ENCODE results near the gene SLIT3.

SLIT3 gene

DNA sequence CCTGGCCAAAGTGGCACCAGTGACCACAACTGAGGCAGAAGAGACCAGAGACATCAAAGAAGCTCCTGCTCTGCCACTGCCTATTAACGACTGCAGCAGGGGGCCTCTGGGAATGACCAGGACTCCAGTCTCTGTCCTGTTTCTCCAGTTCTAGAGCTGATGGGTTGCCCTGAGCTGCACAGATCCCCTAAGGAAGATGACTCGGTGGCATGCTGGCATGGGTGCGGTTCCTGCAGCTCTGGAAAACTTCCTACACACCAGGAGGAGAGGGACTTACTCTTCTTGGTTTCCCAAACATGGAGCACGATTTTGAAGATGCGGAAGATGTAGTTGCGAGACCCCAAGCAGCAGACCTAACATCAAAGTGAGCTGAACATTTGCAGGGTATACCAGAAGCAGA, 2.7 kb downstream of the SLIT3 start:
- FAIRE-seq, result no peak

- FAIRE-seq, result no peak
Observed at GRCh38 chr5:169296419-169297143, 4.4 kb downstream of the SLIT3 start.

DNA sequence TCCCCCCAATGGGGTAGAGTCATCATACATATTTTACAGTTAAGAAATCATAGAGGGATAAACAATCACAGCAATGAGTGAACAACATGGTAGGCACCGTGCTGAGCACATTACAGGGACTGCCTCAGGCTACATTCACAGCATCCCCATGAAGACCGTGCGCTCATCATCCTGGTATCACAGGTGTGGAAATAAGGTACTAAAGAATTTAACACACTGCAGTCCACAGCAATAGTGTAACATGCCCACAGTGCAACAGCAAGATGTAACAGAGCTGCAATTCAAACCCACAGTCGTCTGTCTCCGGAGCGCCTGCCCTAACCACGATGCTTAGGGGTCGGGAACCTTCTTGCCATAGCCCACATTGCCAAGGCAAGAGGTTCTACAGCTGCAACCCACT, 5.6 kb downstream of the SLIT3 start:
- FAIRE-seq, result no peak

GRCh38 chr5:169294621-169295020, 6.3 kb downstream of the SLIT3 start:
- no peak for FAIRE-seq

- no peak for FAIRE-seq
Observed at GRCh38 chr5:169291877-169292276, 9.1 kb downstream of the SLIT3 start.

DNA sequence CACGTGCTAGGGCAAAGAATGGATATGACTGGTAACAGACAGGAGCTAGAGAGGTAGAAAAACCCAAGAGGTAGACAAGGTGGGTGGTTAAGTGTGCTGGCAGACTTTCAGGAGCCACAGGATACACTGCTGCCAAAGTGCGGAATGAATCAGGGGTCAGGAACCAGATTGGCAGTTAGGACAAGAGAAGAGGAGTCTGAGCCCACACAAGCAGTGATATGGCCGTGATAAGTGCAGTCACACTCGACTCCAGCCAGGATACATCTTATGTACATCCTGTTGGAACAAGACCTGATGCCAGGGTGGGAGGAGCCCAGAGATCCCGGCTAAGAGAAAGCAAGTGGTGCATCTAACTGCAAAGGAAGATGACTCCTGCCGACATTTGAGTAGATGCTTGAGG, 10.0 kb downstream of the SLIT3 start:
- no peak for FAIRE-seq

DNA sequence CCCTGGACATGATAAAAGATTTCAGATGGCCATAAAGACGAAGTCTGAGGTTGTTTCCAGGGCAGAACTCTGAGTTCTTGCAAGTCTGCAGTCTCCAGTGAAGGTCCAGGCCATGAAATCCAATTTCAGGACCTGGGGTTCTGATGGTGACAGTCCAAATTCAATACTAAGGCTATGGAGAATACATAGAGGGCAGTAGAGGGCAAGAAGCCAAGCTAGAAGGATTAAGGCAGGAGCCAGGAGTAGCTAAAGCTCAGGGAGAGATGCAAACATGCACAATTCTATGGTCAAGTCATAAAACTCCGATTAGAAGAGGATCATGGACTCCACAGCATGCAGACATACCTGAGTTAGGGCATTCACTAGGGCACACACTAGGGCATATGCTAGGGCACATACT, 11.4 kb downstream of the SLIT3 start:
- no peak for FAIRE-seq

DNA sequence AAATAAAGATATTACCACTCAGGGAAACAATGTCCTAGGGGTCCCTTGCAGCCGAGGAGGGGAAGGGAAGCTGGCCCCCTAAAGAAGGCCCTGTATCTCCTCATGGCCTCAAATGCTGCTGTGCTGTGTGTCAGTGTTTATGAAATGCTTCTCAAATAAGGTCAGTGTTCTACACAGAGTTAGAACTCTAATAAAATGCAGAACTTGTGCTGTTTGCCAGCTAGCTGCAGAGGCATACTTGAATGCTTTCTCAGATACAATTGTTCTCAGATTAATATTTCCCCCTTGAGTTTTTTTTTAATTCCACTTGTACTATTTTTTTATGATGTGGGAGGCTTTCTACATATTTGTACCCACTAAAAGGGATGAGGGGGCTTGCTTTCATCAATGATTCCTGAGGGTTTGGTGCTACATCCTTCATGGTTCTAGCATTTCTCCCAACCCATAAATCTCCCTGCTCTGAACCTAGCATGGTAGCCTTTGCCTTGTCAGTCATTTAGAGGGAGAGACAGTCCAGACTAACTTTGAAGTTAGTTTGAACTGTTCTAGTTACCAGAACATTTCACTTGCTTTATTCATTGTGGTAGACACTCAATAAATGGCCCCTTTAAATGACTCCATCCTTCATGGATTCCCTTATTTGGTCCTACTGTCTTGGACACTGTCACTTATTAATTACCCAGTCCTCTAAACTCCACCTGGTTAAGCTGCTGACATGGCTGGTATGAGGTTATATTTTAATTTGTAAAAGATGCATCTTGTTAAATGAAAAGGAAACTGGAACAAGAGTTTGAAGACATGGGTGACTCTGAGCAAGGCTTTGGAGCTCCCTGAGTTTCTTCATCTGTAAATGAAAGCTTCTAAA, 12.6 kb downstream of the SLIT3 start:
- FAIRE-seq, result no peak

GRCh38 chr5:169287529-169287928, 13.4 kb downstream of the SLIT3 start:
- no peak for FAIRE-seq

- no peak for FAIRE-seq
Observed at GRCh38 chr5:169286572-169287300, 14.2 kb downstream of the SLIT3 start.

DNA sequence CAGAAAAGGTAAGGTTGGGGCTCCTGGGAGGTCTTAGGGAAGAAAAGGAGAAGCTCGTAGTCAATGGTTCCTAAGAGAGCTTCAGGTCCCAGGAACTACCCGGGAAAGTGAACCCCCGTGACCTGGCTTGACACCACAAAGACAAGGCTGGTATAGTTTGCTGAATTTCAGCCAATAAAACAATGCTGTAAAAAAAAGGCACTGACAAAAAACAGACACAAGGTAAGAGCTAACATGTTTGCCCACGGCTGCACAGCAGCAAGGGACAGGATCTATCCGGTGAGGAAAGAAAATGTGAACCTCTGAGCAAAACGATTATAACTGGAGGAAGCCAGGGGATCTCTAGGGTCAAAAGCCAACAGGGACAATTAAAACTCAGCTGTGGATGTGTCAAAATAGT, 17.1 kb downstream of the SLIT3 start:
- no peak for FAIRE-seq

GRCh38 chr5:169281625-169282024, 19.3 kb downstream of the SLIT3 start:
- FAIRE-seq, result no peak

DNA sequence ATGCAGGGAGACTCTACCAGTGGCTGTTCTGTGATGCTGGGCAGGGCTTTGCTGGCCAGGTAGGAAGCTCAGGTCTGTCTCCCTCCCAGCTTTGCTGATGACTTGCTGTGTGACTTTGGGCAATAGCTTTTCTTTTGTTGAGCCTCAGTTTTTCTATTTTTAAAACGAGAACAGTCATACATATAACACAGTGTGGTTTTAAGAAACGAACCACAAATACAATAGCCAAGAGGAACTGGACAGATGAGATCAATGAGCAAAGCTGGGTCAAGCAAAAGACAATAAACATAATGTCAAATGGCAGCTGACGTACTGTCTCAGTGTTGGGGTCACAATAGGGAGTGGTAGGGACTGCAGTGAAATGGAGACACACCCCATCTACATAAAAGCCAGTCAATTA, 20.2 kb downstream of the SLIT3 start:
- FAIRE-seq, result no peak

DNA sequence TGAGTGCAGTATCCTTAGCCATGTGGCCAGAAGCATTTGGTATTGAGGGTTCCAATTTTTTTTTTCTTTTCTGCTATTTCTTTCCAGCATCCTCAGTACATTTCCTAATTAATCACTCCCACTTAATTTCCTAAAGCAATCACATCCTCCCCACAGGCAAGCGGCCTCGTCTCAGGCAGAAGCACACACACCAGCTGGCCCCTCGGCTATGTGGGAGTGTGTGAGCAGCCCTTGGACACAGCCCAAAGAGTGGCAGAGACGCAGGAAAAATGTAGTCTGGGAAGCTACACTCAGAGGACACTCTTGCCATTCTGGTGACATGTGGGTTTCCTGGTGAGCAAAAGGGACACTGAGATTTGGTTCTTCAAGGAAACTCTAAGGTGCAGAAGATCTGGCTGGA, 20.7 kb downstream of the SLIT3 start:
- no peak for FAIRE-seq

DNA sequence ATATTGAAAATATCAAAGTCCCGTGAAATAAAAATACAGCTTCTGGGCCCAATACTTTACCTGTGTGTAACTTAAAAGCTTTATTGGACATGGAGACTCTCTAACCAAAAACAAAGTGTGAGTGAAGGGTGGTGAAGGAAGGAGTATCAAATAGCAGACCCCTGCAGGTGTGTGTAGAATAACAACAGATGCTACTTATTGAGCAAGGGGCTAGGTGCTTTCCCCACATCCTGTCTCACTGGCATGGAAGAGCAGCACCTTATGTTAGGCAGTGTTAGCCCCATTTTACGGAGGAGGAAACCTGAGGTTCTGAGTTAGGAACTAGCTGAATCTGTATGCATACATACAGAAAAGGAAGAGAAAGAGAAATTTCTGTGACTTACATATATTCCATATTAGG, 21.8 kb downstream of the SLIT3 start:
- FAIRE-seq, result no peak

GRCh38 chr5:169273881-169274280, 27.1 kb downstream of the SLIT3 start:
- no peak for FAIRE-seq

- FAIRE-seq, result no peak
Observed at GRCh38 chr5:169273451-169273850, 27.5 kb downstream of the SLIT3 start.

GRCh38 chr5:169272731-169273427, 28.1 kb downstream of the SLIT3 start:
- FAIRE-seq, result no peak

DNA sequence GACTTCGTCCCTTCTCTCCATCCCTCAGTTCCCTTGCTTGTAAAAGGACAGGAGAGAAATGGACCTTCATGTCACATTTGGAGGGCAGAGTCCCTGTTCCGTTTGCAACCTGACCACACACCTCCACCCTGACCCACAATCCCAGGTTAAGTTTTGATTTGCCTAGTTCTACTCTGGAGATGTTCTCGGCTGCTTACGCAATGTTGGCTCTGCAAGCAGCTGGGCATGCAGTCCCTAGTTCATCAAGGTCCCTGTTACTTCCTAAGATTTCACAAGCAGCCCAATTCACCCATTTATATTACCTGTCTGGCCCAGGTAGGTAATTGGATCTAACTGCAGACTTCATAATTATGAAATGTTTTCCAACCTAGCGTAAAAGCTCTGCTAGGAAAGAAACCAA, 28.8 kb downstream of the SLIT3 start:
- no peak for FAIRE-seq

DNA sequence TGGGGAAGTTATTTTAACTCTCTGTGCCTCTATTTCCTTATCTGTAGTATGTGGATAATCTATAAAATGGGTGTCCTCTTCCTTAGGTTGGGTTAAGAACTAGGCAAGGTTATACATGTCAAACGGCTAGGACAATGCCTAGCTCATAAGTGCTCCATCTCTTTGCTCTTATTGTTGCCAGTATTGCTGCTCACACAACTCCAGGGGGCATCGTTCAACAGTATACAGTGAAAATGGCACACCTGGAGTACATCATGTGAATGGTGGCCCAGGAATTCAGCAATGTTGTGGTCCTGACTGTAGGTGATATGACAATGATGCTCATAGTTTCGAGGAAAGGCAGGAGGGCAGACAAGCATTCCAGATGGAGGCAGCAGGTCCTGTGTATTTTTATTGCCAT, 30.1 kb downstream of the SLIT3 start:
- no peak for FAIRE-seq

- no peak for FAIRE-seq
Observed at GRCh38 chr5:169268019-169268418, 32.9 kb downstream of the SLIT3 start.

- no peak for FAIRE-seq
Observed at GRCh38 chr5:169265888-169266287, 35.1 kb downstream of the SLIT3 start.

- no peak for FAIRE-seq
Observed at GRCh38 chr5:169263591-169263990, 37.3 kb downstream of the SLIT3 start.

Data from A204.1 (cell line).